HepG2 (cell line): ENCODE results near the gene SIX5. TPM values are rescaled to one million over a fixed set of nuclear protein-coding genes. Genes with fewer than 3 reads are reported as not detected.

ENCODE experiments used
- CERS6 ChIP-seq: sonication (generic); formaldehyde crosslinking; IDR thresholded peaks from 2 replicates; pipeline ENCODE4 v1.5.0; 2020; ENCODE audit warnings: missing genetic modification reagents
- CREBL2 ChIP-seq: sonication (generic); formaldehyde crosslinking; IDR thresholded peaks from 2 replicates; pipeline ENCODE4 v1.8.1; 2023; ENCODE audit warnings: missing genetic modification reagents, mild to moderate bottlenecking, borderline replicate concordance
- ETV6 ChIP-seq: sonication (generic); formaldehyde crosslinking; conservative IDR thresholded peaks from 2 replicates; pipeline ENCODE4 v1.4.0; 2020; ENCODE audit warnings: missing genetic modification reagents
- GLI4 ChIP-seq: sonication (generic); formaldehyde crosslinking; IDR thresholded peaks from 2 replicates; pipeline ENCODE4 v1.5.1; 2020; ENCODE audit warnings: missing genetic modification reagents, mild to moderate bottlenecking, moderate library complexity, borderline replicate concordance
- GRHL1 ChIP-seq: sonication (generic); formaldehyde crosslinking; conservative IDR thresholded peaks from 2 replicates; pipeline ENCODE4 v1.8.0; 2022; ENCODE audit warnings: missing genetic modification reagents
- MED1 ChIP-seq: sonication (generic); formaldehyde crosslinking; IDR thresholded peaks from 2 replicates; pipeline ENCODE4 v1.4.0; 2020; ENCODE audit warnings: missing genetic modification reagents
- MLLT10 ChIP-seq: sonication (generic); formaldehyde crosslinking; IDR thresholded peaks from 2 replicates; pipeline ENCODE4 v1.4.0; 2020; ENCODE audit warnings: missing genetic modification reagents
- PRDM10 ChIP-seq: sonication (generic); formaldehyde crosslinking; IDR thresholded peaks from 2 replicates; pipeline ENCODE4 v1.4.0; 2020; ENCODE audit warnings: low read depth, missing genetic modification reagents
- SRSF4 ChIP-seq: fragments of 200-400 bp; formaldehyde crosslinking; IDR thresholded peaks from one replicate; pipeline ENCODE4 v1.6.1; 2018; ENCODE audit warnings: mild to moderate bottlenecking, low read depth, low read length, moderate library complexity; ENCODE audit not compliant: poor library complexity, severe bottlenecking
- TAF1 ChIP-seq: sonication (generic); formaldehyde crosslinking; IDR thresholded peaks from 2 replicates; pipeline ENCODE4 v1.4.0; 2020; ENCODE audit warnings: missing genetic modification reagents
- U2AF2 ChIP-seq: fragments of 200-400 bp; formaldehyde crosslinking; IDR thresholded peaks from 2 replicates; pipeline ENCODE4 v1.6.1; 2017; ENCODE audit warnings: low read depth, mild to moderate bottlenecking, low read length
- ZMAT3 ChIP-seq: sonication (generic); formaldehyde crosslinking; conservative IDR thresholded peaks from 2 replicates; pipeline ENCODE4 v1.7.0; 2021; ENCODE audit warnings: missing genetic modification reagents
- ZNF33B ChIP-seq: sonication (generic); formaldehyde crosslinking; IDR thresholded peaks from 2 replicates; pipeline ENCODE4 v1.5.1; 2020; ENCODE audit warnings: mild to moderate bottlenecking, missing genetic modification reagents
- ZNF564 ChIP-seq: sonication (generic); formaldehyde crosslinking; IDR thresholded peaks from 2 replicates; pipeline ENCODE4 v1.8.1; 2023; ENCODE audit warnings: mild to moderate bottlenecking, missing genetic modification reagents
- ZNF567 ChIP-seq: sonication (generic); formaldehyde crosslinking; IDR thresholded peaks from 2 replicates; pipeline ENCODE4 v1.8.1; 2023; ENCODE audit warnings: mild to moderate bottlenecking, missing genetic modification reagents, borderline replicate concordance
- ZNF607 ChIP-seq: sonication (generic); formaldehyde crosslinking; IDR thresholded peaks from 2 replicates; pipeline ENCODE4 v1.5.1; 2020; ENCODE audit warnings: missing genetic modification reagents, mild to moderate bottlenecking, borderline replicate concordance
- ZNF615 ChIP-seq: sonication (generic); formaldehyde crosslinking; IDR thresholded peaks from 2 replicates; pipeline ENCODE4 v1.5.0; 2020; ENCODE audit warnings: mild to moderate bottlenecking, missing genetic modification reagents, borderline replicate concordance
- ZNF629 ChIP-seq: sonication (generic); formaldehyde crosslinking; conservative IDR thresholded peaks from 2 replicates; pipeline ENCODE4 v1.5.0; 2020; ENCODE audit warnings: missing genetic modification reagents
- ZNF7 ChIP-seq: IDR thresholded peaks from 2 replicates; pipeline ENCODE4 v1.6.1; 2016; ENCODE audit warnings: missing biosample characterization, missing genetic modification reagents
- ZNF737 ChIP-seq: sonication (generic); formaldehyde crosslinking; IDR thresholded peaks from 2 replicates; pipeline ENCODE4 v1.5.0; 2020; ENCODE audit warnings: missing genetic modification reagents, mild to moderate bottlenecking, borderline replicate concordance
- ZNF773 ChIP-seq: sonication (generic); formaldehyde crosslinking; IDR thresholded peaks from 2 replicates; pipeline ENCODE4 v1.4.0; 2020; ENCODE audit warnings: missing genetic modification reagents, borderline replicate concordance
- ZNF792 ChIP-seq: IDR thresholded peaks from 2 replicates; pipeline ENCODE4 v1.6.1; 2016
- ZNF839 ChIP-seq: sonication (generic); formaldehyde crosslinking; IDR thresholded peaks from 2 replicates; pipeline ENCODE4 v1.4.0; 2020; ENCODE audit warnings: missing genetic modification reagents, mild to moderate bottlenecking, borderline replicate concordance
- ZSCAN25 ChIP-seq: sonication (generic); formaldehyde crosslinking; IDR thresholded peaks from 2 replicates; pipeline ENCODE4 v1.8.0; 2022; ENCODE audit warnings: mild to moderate bottlenecking, missing genetic modification reagents
- polyA plus RNA-seq, 8 experiments: library from polyadenylated mRNA; depleted of rRNA in 3 of 8; stranded (reverse) in 7 of 8; unstranded in 1 of 8; fragments of >200 nt; fragmentation: Illumina TruSeq in 4 of 8; extraction: Trizol in 4 of 8; gene quantifications; 2 replicates each; pipeline versions ENCODE4 v1.2.1 to v1.2.3, GENCODE V29; 2011 to 2016; ENCODE audit warnings: low read depth in 4 of 8, missing spikeins in 1 of 8, mixed read lengths in 1 of 8; ENCODE audit not compliant: insufficient read depth in 1 of 8
- total RNA-seq, 5 experiments: library from RNA; depleted of rRNA; stranded (reverse); fragments of >200 nt; fragmentation: Illumina TruSeq; extraction: Trizol; gene quantifications; 2 replicates each; pipeline ENCODE4 v1.2.3, GENCODE V29; 2016; ENCODE audit warnings: low read depth in 1 of 5

Gene SIX5
- total and polyA plus RNA-seq, 2 of the 13 experiments (the other 11 are each of a cell fraction or from before 2014, with no cell fraction given), result 7.7 to 10.5 TPM

- TF ChIP-seq ZNF629, result 0 out of 2 replicates have a peak, but pooled peaks have one; percentile 13
- TF ChIP-seq ZSCAN25 (CRISPR knock-in tag), result no peak
- no peak; the same call in 1 of the 2 replicates for TF ChIP-seq ZMAT3
- 0 out of 2 replicates have a peak, but pooled peaks have one; percentile 42 for TF ChIP-seq PRDM10 (CRISPR knock-in tag)
- no peak for TF ChIP-seq GLI4 (CRISPR knock-in tag)
- TF ChIP-seq ZNF607 (CRISPR knock-in tag), result peak; percentile 79; the same call in 1 of the 2 replicates
- TF ChIP-seq GRHL1 (CRISPR knock-in tag), result no peak
- no peak for TF ChIP-seq ZNF615 (CRISPR knock-in tag)
- no peak; the same call in 1 of the 2 replicates for TF ChIP-seq ZNF792
- no peak for TF ChIP-seq CREBL2 (CRISPR knock-in tag)
- no peak for TF ChIP-seq MLLT10 (CRISPR knock-in tag)
- peak; percentile 90 for TF ChIP-seq TAF1 (CRISPR knock-in tag)
- no peak for TF ChIP-seq ZNF564 (CRISPR knock-in tag)
- TF ChIP-seq ZNF567 (CRISPR knock-in tag), result no peak
- no peak for TF ChIP-seq ZNF773 (CRISPR knock-in tag)
- TF ChIP-seq MED1 (CRISPR knock-in tag), result peak; percentile 80
- TF ChIP-seq U2AF2, result no peak
- TF ChIP-seq ETV6, result no peak
- no peak for TF ChIP-seq ZNF33B
- TF ChIP-seq ZNF737, result no peak
- no peak for TF ChIP-seq SRSF4
- TF ChIP-seq CERS6 (CRISPR knock-in tag), result no peak
- no peak for TF ChIP-seq ZNF7 (CRISPR knock-in tag)
- no peak for TF ChIP-seq ZNF839 (CRISPR knock-in tag)
Observed at GRCh38 chr19:45768984-45769782, at the start of gene SIX5 (continued).
